ENCODE results near the gene NPC1.
"Not testable (repeated sequence)": the region's sequence is repeated elsewhere in the genome, so short reads cannot be mapped to it uniquely, and the experiment has no call there.

The NPC1 gene

GRCh38 chr18:23575309-23575651, 11.0 kb downstream of the NPC1 start:
- DNase-seq (ENCODE audit: low read depth): no peak

- no peak for DNase-seq (ENCODE audit: low read depth)
Measured at GRCh38 chr18:23574611-23575308, 11.5 kb downstream of the NPC1 start.

GRCh38 chr18:23573626-23574431, 12.5 kb downstream of the NPC1 start:
- DNase-seq (ENCODE audit: low read depth): no peak

GRCh38 chr18:23573020-23573419, 13.3 kb downstream of the NPC1 start:
- no peak for DNase-seq (ENCODE audit: low read depth)

GRCh38 chr18:23572570-23572969, 13.7 kb downstream of the NPC1 start:
- DNase-seq (ENCODE audit: low read depth): no peak

GRCh38 chr18:23572012-23572411, 14.3 kb downstream of the NPC1 start:
- DNase-seq (ENCODE audit: low read depth): no peak

GRCh38 chr18:23570912-23571504, 15.3 kb downstream of the NPC1 start:
- no peak for DNase-seq (ENCODE audit: low read depth)

- DNase-seq (ENCODE audit: low read depth): no peak
Measured at GRCh38 chr18:23569299-23570063, 16.8 kb downstream of the NPC1 start.

- no peak for DNase-seq (ENCODE audit: low read depth)
Measured at GRCh38 chr18:23568281-23569138, 17.8 kb downstream of the NPC1 start.

- no peak for DNase-seq (ENCODE audit: low read depth)
Measured at GRCh38 chr18:23567671-23568070, 18.6 kb downstream of the NPC1 start.

- DNase-seq (ENCODE audit: low read depth): no peak
Measured at GRCh38 chr18:23565916-23566547, 20.3 kb downstream of the NPC1 start.

- DNase-seq (ENCODE audit: low read depth): no peak
Measured at GRCh38 chr18:23563377-23564043, 22.8 kb downstream of the NPC1 start.

GRCh38 chr18:23560186-23560585, 26.1 kb downstream of the NPC1 start:
- DNase-seq (ENCODE audit: low read depth): no peak

- not testable (repeated sequence) for DNase-seq (ENCODE audit: low read depth)
Measured at GRCh38 chr18:23557511-23557910, 28.8 kb downstream of the NPC1 start.

- DNase-seq (ENCODE audit: low read depth): no peak
Measured at GRCh38 chr18:23556145-23556780, 30.0 kb downstream of the NPC1 start.

- no peak for DNase-seq (ENCODE audit: low read depth)
Measured at GRCh38 chr18:23553887-23554286, 32.4 kb downstream of the NPC1 start.

- no peak for DNase-seq (ENCODE audit: low read depth)
Measured at GRCh38 chr18:23552505-23552904, 33.8 kb downstream of the NPC1 start.

- no peak for DNase-seq (ENCODE audit: low read depth)
Measured at GRCh38 chr18:23551978-23552377, 34.3 kb downstream of the NPC1 start.

- DNase-seq (ENCODE audit: low read depth): no peak
Measured at GRCh38 chr18:23550898-23551297, 35.4 kb downstream of the NPC1 start.

- no peak for DNase-seq (ENCODE audit: low read depth)
Measured at GRCh38 chr18:23548719-23549118, 37.6 kb downstream of the NPC1 start.

Data from activated T-cell treated with anti-CD3 and anti-CD28 coated beads for 1 hour (primary cell).